GM23338 (cell line): ENCODE results near the gene SYT7. TPM values are rescaled to one million over a fixed set of nuclear protein-coding genes. Genes with fewer than 3 reads are reported as not detected.

Experiments
- ATAC-seq: fragments of 200-7000 bp; cut with Tn5 transposase; 3 replicates; pipeline ENCODE4 v1.9.1; 2020
- DNase-seq: peaks from one replicate; pipeline ENCODE4 v3.0.0-alpha.2; 2015; ENCODE audit warnings: low spot score
- H2AFZ ChIP-seq: fragments of 200-600 bp; sonication (generic); 2 replicates; pipeline ENCODE4 v1.8.0; 2016; ENCODE audit warnings: antibody characterized with exemption, mild to moderate bottlenecking, moderate library complexity
- H3F3A ChIP-seq: fragments of 200-600 bp; sonication (generic); replicated peaks from 2 replicates; pipeline ENCODE4 v1.8.0; 2017; ENCODE audit warnings: antibody characterized with exemption, mixed run types, low read depth
- H3K27ac ChIP-seq: fragments of 200-600 bp; sonication (generic); 2 replicates; pipeline ENCODE4 v1.6.1; 2016; ENCODE audit warnings: low read depth
- H3K27me3 ChIP-seq: fragments of 200-600 bp; sonication (generic); 2 replicates; pipeline ENCODE4 v1.8.0; 2016; ENCODE audit warnings: mild to moderate bottlenecking, mixed run types, moderate library complexity; ENCODE audit not compliant: insufficient read depth
- H3K36me3 ChIP-seq: fragments of 200-600 bp; sonication (generic); 2 replicates; pipeline ENCODE4 v1.8.0; 2016; ENCODE audit warnings: mild to moderate bottlenecking; ENCODE audit not compliant: insufficient read depth
- H3K4me1 ChIP-seq: fragments of 200-600 bp; sonication (generic); 2 replicates; pipeline ENCODE4 v1.8.0; 2016; ENCODE audit warnings: mild to moderate bottlenecking, moderate library complexity; ENCODE audit not compliant: insufficient read depth
- H3K4me2 ChIP-seq: fragments of 200-600 bp; sonication (generic); 2 replicates; pipeline ENCODE4 v1.7.1; 2017; ENCODE audit warnings: mixed run types
- H3K4me3 ChIP-seq: fragments of 200-600 bp; sonication (generic); 2 replicates; pipeline ENCODE4 v1.6.1; 2016; ENCODE audit warnings: mixed run types
- H3K79me2 ChIP-seq: fragments of 200-600 bp; sonication (generic); replicated peaks from 2 replicates; pipeline ENCODE4 v1.8.0; 2017; ENCODE audit warnings: mild to moderate bottlenecking; ENCODE audit not compliant: insufficient read depth
- H3K9me2 ChIP-seq: fragments of 200-600 bp; sonication (generic); 2 replicates; pipeline ENCODE4 v1.8.0; 2017; ENCODE audit not compliant: insufficient read depth
- H4K20me1 ChIP-seq: fragments of 200-600 bp; sonication (generic); replicated peaks from 2 replicates; pipeline ENCODE4 v1.8.0; 2017; ENCODE audit warnings: mild to moderate bottlenecking; ENCODE audit not compliant: insufficient read depth
- H3K27ac Mint-ChIP-seq: 2 replicates; pipeline ENCODE4 v1.8.0; 2020; ENCODE audit warnings: inconsistent platforms, mild to moderate bottlenecking, moderate library complexity, mixed read lengths
- H3K27me3 Mint-ChIP-seq: 3 replicates; pipeline ENCODE4 v1.8.0; 2022; ENCODE audit warnings: low read depth, mild to moderate bottlenecking, moderate library complexity, mixed read lengths, inconsistent platforms; ENCODE audit not compliant: insufficient read depth, poor library complexity
- H3K36me3 Mint-ChIP-seq: 3 replicates; pipeline ENCODE4 v1.8.0; 2021; ENCODE audit warnings: low read depth, mild to moderate bottlenecking, inconsistent platforms, moderate library complexity, mixed read lengths
- H3K4me1 Mint-ChIP-seq: 3 replicates; pipeline ENCODE4 v1.8.0; 2020; ENCODE audit warnings: mild to moderate bottlenecking, inconsistent platforms, mixed read lengths
- H3K4me3 Mint-ChIP-seq: 3 replicates; pipeline ENCODE4 v1.8.0; 2021; ENCODE audit warnings: moderate library complexity, mild to moderate bottlenecking, inconsistent platforms, mixed read lengths
- H3K9me3 Mint-ChIP-seq: 3 replicates; pipeline ENCODE4 v1.8.0; 2020; ENCODE audit warnings: moderate library complexity, mild to moderate bottlenecking, inconsistent platforms, mixed read lengths
- CREB1 ChIP-seq: fragments of 250-450 bp; sonication (Bioruptor Pico); IDR thresholded peaks from 2 replicates; pipeline ENCODE4 v1.5.0; 2020; ENCODE audit warnings: low read depth, mild to moderate bottlenecking, moderate library complexity
- CTCF ChIP-seq, 2 experiments: fragments of 200-600 bp in 1 of 2; sonication (generic) in 1 of 2; conservative IDR thresholded peaks; 2 replicates each; pipeline versions ENCODE4 v1.5.1 to v1.6.1; 2016 to 2017; ENCODE audit warnings: antibody characterized with exemption in 2 of 2, low read depth in 2 of 2, mild to moderate bottlenecking in 2 of 2, moderate library complexity in 1 of 2
- ETS1 ChIP-seq: IDR thresholded peaks from 2 replicates; pipeline ENCODE4 v1.6.1; 2016; ENCODE audit warnings: antibody characterized with exemption
- EZH2 ChIP-seq: fragments of 200-600 bp; sonication (generic); IDR thresholded peaks from one replicate; pipeline ENCODE4 v1.8.0; 2017; ENCODE audit warnings: antibody characterized with exemption, mild to moderate bottlenecking, low read depth; ENCODE audit not compliant: unreplicated experiment
- EZH2phosphoT487 ChIP-seq: fragments of 200-600 bp; sonication (generic); IDR thresholded peaks from one replicate; pipeline ENCODE4 v1.8.1; 2018; ENCODE audit warnings: antibody characterized with exemption; ENCODE audit not compliant: unreplicated experiment
- JUNB ChIP-seq: IDR thresholded peaks from one replicate; pipeline ENCODE4 v1.6.1; 2016; ENCODE audit warnings: antibody characterized with exemption; ENCODE audit not compliant: unreplicated experiment
- NANOG ChIP-seq: IDR thresholded peaks from 2 replicates; pipeline ENCODE4 v1.6.1; 2016; ENCODE audit warnings: antibody characterized with exemption, borderline replicate concordance
- POLR2AphosphoS5 ChIP-seq: IDR thresholded peaks from 2 replicates; pipeline ENCODE4 v1.6.1; 2016; ENCODE audit warnings: antibody characterized with exemption, low read depth
- STAT1 ChIP-seq: IDR thresholded peaks from one replicate; pipeline ENCODE4 v1.6.1; 2016; ENCODE audit warnings: antibody characterized with exemption; ENCODE audit not compliant: unreplicated experiment
- ZNF114 ChIP-seq: fragments of 250-450 bp; sonication (Bioruptor Pico); IDR thresholded peaks from 2 replicates; pipeline ENCODE4 v1.5.0; 2020; ENCODE audit warnings: mild to moderate bottlenecking, moderate library complexity
- ZNF331 ChIP-seq: fragments of 250-450 bp; sonication (Bioruptor Pico); IDR thresholded peaks from 2 replicates; pipeline ENCODE4 v1.5.0; 2020; ENCODE audit warnings: low read depth, mild to moderate bottlenecking, moderate library complexity
- polyA plus RNA-seq: library from polyadenylated mRNA; unstranded; fragments of >200 nt; fragmentation: Nextera tagmentation; extraction: Ambion mirVana; gene quantifications from 2 replicates; pipeline ENCODE4 v1.2.1, GENCODE V29; 2016
- total RNA-seq: library from RNA; depleted of rRNA; stranded (reverse); fragments of >200 nt; shearing (Covaris generic); gene quantifications from 2 replicates; pipeline ENCODE4 v1.2.3, GENCODE V29; 2014
- TF ChIP-seq, protein P1 (sequence below): fragments of 250-450 bp; sonication (Bioruptor Pico); IDR thresholded peaks from 2 replicates; pipeline ENCODE4 v1.5.0; 2020; ENCODE audit warnings: mild to moderate bottlenecking, moderate library complexity
- TF ChIP-seq, protein P2 (sequence below): IDR thresholded peaks from one replicate; pipeline ENCODE4 v1.6.1; 2018; ENCODE audit warnings: antibody characterized with exemption; ENCODE audit not compliant: unreplicated experiment

SYT7 gene
- total and polyA plus RNA-seq, 2 experiments from 2014 or later: 1.6 to 10.3 TPM

DNA sequence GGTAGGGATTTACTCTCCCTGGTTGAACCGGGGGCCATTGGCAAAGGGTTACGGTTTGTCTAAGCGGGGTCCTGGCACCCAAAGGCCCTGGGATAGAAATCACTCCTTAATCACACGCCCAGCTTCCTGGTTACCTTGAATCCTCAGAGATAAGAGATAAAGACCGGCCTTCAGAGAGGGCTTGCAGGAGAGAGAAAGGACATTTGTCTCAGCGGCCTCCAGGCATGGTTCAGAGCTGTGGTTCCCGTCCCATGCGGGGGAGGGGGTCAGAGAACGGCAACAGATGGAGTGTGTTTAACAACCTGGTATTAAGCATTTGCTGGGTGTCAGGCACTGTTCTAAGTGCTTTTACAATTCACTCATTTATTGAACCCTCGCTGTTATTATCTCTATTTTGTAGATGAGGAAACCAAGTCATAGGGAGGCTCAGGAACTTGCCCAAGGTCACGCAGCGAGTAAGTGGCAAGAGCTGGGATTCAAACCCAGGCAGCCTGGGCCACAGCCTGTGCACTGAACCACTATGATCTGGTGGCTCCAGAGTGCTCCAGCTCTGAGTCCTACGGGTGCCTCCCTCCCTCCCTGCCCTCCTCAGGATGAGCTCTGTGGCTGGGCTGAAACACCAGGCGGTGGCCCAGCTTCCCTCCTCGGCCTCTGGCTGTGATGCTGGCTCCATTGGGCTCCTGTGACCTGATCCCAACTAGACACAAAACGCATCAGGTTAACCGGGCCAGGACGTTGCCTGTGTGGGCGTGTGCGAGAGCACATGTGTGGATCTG lies 53.7 kb downstream of the SYT7 start:
- Histone ChIP-seq H3K36me3 (no peaks in the 10 kb centered on the region), H3K4me1 (no peaks in the 10 kb centered on the region), H3K27ac (no peak overlapping the region), H3K27me3 (no peaks in the 10 kb centered on the region), H4K20me1 (no peaks in the 10 kb centered on the region), H3K4me2 (no peak overlapping the region), H3F3A (no peaks in the 10 kb centered on the region), H2AFZ (no peak overlapping the region), H3K79me2 (no peaks in the 10 kb centered on the region), H3K4me3 (no peak overlapping the region), H3K9me2 (no peaks in the 10 kb centered on the region)
- no peak overlapping the region; the same call in 2 of the 3 replicates for H3K4me3 Mint-ChIP-seq
- H3K27me3 Mint-ChIP-seq: peaks cover 13% of the 10 kb centered on the region
- H3K4me1 Mint-ChIP-seq: peaks cover 17% of the 10 kb centered on the region
- H3K9me3 Mint-ChIP-seq: no peaks in the 10 kb centered on the region
- TF ChIP-seq NANOG (no peak), STAT1 (no peak), ZNF114 (CRISPR knock-in tag) (no peak), ZNF331 (CRISPR knock-in tag) (no peak), ETS1 (no peak), CREB1 (no peak), POLR2AphosphoS5 (no peak), JUNB (no peak), CTCF (conservative IDR thresholded peaks at IDR 0.05; ENCODE audit: low read depth in 2 of 2) (no peak), EZH2phosphoT487 (no peak), EZH2 (no peak)
- TF ChIP-seq, protein P1, sequence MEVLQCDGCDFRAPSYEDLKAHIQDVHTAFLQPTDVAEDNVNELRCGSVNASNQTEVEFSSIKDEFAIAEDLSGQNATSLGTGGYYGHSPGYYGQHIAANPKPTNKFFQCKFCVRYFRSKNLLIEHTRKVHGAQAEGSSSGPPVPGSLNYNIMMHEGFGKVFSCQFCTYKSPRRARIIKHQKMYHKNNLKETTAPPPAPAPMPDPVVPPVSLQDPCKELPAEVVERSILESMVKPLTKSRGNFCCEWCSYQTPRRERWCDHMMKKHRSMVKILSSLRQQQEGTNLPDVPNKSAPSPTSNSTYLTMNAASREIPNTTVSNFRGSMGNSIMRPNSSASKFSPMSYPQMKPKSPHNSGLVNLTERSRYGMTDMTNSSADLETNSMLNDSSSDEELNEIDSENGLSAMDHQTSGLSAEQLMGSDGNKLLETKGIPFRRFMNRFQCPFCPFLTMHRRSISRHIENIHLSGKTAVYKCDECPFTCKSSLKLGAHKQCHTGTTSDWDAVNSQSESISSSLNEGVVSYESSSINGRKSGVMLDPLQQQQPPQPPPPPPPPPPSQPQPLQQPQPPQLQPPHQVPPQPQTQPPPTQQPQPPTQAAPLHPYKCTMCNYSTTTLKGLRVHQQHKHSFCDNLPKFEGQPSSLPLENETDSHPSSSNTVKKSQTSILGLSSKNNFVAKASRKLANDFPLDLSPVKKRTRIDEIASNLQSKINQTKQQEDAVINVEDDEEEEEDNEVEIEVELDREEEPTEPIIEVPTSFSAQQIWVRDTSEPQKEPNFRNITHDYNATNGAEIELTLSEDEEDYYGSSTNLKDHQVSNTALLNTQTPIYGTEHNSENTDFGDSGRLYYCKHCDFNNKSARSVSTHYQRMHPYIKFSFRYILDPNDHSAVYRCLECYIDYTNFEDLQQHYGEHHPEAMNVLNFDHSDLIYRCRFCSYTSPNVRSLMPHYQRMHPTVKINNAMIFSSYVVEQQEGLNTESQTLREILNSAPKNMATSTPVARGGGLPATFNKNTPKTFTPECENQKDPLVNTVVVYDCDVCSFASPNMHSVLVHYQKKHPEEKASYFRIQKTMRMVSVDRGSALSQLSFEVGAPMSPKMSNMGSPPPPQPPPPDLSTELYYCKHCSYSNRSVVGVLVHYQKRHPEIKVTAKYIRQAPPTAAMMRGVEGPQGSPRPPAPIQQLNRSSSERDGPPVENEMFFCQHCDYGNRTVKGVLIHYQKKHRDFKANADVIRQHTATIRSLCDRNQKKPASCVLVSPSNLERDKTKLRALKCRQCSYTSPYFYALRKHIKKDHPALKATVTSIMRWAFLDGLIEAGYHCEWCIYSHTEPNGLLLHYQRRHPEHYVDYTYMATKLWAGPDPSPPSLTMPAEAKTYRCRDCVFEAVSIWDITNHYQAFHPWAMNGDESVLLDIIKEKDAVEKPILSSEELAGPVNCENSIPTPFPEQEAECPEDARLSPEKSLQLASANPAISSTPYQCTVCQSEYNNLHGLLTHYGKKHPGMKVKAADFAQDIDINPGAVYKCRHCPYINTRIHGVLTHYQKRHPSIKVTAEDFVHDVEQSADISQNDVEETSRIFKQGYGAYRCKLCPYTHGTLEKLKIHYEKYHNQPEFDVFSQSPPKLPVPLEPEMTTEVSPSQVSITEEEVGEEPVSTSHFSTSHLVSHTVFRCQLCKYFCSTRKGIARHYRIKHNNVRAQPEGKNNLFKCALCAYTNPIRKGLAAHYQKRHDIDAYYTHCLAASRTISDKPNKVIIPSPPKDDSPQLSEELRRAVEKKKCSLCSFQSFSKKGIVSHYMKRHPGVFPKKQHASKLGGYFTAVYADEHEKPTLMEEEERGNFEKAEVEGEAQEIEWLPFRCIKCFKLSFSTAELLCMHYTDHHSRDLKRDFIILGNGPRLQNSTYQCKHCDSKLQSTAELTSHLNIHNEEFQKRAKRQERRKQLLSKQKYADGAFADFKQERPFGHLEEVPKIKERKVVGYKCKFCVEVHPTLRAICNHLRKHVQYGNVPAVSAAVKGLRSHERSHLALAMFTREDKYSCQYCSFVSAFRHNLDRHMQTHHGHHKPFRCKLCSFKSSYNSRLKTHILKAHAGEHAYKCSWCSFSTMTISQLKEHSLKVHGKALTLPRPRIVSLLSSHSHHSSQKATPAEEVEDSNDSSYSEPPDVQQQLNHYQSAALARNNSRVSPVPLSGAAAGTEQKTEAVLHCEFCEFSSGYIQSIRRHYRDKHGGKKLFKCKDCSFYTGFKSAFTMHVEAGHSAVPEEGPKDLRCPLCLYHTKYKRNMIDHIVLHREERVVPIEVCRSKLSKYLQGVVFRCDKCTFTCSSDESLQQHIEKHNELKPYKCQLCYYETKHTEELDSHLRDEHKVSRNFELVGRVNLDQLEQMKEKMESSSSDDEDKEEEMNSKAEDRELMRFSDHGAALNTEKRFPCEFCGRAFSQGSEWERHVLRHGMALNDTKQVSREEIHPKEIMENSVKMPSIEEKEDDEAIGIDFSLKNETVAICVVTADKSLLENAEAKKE (CRISPR knock-in tag): no peak
- TF ChIP-seq, protein P2, sequence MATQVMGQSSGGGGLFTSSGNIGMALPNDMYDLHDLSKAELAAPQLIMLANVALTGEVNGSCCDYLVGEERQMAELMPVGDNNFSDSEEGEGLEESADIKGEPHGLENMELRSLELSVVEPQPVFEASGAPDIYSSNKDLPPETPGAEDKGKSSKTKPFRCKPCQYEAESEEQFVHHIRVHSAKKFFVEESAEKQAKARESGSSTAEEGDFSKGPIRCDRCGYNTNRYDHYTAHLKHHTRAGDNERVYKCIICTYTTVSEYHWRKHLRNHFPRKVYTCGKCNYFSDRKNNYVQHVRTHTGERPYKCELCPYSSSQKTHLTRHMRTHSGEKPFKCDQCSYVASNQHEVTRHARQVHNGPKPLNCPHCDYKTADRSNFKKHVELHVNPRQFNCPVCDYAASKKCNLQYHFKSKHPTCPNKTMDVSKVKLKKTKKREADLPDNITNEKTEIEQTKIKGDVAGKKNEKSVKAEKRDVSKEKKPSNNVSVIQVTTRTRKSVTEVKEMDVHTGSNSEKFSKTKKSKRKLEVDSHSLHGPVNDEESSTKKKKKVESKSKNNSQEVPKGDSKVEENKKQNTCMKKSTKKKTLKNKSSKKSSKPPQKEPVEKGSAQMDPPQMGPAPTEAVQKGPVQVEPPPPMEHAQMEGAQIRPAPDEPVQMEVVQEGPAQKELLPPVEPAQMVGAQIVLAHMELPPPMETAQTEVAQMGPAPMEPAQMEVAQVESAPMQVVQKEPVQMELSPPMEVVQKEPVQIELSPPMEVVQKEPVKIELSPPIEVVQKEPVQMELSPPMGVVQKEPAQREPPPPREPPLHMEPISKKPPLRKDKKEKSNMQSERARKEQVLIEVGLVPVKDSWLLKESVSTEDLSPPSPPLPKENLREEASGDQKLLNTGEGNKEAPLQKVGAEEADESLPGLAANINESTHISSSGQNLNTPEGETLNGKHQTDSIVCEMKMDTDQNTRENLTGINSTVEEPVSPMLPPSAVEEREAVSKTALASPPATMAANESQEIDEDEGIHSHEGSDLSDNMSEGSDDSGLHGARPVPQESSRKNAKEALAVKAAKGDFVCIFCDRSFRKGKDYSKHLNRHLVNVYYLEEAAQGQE: no peak
- H3K36me3 Mint-ChIP-seq: no peaks in the 10 kb centered on the region; the same call in 2 of the 3 replicates
- H3K27ac Mint-ChIP-seq: no peak overlapping the region
- no peak for DNase-seq
- ATAC-seq: no peak
